Eye (tissue), 1 donor: ENCODE data around the gene ZNF678.
"Not testable (repeated sequence)": the region's sequence is repeated elsewhere in the genome, so short reads cannot be mapped to it uniquely, and the experiment has no call there.

Experiments used
- DNase-seq: peaks from one replicate; pipeline ENCODE4 v3.0.0-alpha.2; 2015

The ZNF678 gene

GRCh38 chr1:227563324-227564201 lies at the start of gene ZNF678:
ZNF678 (plus strand) TSS chr1:227563556; CDS start chr1:227650992, 87,436 bp downstream.
- peak; percentile 99 for DNase-seq

- no peak for DNase-seq
Observed at GRCh38 chr1:227518876-227519275, 44.5 kb upstream of the ZNF678 start.

DNA sequence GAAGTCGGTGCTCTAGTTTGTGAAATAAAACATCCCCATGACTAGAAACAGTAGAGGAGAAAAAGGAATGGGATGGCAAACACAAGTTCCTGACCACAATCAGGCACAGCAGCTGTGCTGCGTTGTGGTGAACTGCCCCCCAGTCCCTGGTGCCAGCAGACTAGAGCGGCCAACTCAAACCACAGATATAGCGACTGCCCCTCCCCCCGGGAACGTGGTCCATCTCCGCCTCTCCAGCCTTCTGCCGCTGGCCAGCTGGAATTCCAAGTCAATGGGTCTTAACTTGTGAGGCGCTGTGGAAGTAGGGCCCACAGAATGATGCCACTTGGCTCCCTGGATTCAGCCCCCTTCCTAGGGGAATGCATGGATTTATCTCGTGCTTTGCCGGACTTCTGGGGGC lies 41.6 kb upstream of the ZNF678 start:
- DNase-seq: no peak

DNA sequence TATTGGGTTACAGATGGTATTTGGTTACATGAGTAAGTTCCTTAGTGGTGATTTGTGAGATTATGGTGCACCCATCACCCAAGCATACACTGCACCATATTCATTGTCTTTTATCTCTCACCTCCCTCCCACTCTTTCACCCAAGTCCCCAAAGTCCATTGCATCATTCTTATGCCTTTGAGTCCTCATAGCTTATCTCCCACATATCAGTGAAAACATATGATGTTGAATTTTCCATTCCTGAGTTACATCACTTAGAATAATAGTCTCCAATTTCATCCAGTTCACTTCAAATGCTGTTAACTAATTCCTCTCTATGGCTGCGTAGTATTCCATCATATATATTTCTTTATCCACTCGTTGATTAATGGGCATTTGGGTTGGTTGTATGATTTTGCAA lies 36.8 kb upstream of the ZNF678 start:
- no peak for DNase-seq

DNA sequence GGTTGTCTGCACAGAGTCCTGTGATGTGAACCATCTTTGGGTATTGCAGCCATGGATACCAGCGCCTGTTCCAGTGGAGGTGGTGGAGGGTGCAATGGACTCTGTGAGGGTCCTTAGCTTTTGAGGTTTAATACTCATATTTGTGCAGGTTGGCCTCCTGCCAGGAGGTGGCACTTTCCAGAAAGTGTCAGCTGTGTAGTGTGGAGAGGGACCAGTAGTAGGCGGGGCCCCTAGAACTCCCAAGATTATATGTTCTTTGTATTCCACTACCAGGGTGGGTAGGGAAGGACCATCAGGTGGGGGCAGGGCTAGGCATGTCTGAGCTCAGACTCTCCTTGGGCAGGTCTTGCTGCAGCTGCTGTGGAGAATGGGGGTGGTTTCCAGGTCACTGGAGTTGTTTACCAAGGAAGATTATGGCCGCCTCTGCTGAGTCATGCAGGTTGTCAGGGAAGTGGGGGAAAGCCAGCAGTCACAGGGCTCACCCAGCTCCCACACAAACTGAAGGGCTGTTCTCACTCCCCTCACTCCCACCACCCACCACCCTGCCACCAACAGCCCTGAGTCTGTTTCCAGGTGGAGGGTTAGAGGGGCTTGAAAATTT lies 31.2 kb upstream of the ZNF678 start:
- no peak for DNase-seq

- DNase-seq: no peak
Observed at GRCh38 chr1:227540170-227541098, 22.9 kb upstream of the ZNF678 start.

DNA sequence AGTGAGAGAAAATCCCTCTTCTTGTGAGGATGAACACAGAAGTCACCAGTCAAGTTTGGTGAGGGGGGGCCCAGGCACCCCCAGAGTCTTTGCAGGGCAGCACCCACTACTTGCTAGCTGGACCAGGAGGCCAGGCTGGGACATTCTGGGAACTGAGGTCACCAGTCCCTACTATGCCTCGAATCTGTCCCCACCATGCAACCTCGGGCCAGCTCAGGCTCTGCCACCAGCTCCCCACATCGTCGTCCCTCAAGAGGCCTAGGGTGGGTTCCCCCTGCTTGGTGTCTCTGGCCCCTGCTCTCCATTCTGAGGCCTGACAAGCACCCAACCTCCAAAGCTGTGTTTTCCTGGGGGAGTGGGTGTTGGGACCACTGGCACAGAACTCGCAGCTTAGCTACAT lies 22.2 kb upstream of the ZNF678 start:
- no peak for DNase-seq

DNA sequence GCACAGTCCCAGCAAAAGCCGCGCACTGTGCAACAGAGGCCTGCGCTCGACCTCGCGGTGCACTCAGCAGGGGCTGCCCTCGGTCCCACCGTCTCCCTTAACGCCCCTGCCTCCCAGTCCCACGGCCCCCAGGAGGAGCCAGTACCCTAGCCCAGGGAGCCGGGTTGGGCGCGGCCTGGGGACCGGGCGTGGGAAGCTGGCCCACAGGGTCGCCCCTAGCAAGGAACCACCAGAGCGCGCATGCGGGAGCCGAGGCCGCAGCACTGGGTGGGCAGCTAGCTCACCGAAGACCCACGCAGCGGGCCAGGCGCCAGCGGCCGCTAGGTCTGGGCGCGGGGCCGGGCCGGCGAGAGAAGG lies 21.6 kb upstream of the ZNF678 start:
- no peak for DNase-seq

DNA sequence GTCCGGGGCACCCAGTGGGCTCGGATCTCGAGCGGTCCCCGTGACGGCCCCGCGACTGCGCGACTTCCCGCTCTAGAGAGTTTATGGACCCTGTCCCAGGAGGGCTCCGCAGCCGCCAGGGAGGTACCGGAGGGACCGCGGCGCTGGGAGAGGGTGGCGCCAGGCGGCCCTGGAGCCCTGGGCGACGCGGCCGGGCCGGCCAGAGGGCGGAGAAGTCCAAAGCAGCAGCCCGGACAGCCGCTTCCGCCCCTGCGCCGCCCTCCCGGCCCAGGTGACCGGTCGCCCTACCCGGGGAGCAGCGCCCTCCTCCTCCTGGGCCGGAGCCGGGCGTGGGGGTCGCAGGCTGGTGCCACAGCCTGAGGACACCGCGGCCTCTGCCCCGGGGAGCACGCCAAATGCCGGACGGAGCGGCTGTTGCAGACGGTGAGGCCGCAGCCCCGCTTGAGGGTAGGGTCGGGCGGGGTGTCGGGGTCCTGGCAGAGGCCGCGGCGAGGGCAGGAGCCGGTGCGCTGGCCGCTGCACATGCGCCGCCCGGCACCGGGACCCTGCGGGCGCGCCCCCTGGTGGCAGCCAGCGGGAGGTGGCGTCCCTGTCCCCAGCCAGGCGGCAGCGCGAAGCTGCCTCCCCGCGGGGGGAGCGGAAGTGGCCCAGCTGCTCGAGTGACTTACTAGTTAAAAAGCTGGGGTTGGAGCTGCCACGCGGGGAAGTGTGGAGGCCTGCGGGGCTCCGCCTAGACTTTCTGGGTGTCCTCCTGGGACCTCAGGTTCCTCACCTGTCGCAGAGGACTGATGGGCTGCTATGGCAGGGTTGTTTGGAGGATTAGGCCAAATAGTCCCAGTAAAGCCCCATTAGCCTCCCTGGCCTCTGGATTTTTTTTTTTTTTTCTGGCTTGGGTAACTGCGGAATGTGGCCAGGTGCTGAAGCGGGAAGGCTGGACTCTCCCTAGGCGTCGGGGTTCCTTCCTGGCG lies 20.9 kb upstream of the ZNF678 start:
- peak; percentile 93 for DNase-seq

DNA sequence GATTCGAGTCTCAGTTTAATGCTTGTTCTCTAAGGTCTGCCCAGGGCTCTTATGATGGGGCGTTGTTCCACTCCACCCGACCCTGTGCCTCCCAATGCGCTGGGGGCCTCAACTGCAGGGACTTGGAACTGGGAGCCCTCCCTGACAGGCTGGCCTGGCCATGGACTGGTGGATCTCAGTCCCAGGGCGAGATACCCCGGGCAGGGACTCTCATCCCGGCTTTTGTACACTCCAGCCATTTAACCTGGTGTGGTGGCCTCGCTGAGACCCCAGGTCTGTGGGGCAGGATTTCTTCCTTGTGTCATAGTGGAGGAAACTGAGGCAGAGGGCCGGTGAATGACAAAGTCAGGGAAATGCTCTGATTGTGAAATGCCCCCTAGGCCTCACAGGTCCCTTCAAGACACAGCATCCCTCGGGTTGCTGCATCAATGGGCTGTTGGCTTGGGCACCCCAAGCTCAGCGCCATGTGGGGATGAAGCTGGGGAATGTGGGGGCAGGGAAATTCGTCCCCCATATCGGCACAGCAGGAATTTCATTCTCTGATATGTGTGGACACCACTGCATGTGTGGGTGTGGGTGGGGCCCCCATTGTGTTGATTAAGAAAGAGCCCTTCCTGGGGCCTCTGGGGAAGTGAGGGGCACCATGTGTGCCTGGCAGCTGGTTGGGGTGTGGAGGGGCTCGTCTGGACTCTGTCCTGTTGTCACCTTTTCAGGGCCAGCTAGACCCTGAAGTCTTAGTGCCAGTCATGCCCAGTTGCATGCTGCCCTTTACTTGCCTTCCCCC lies 19.9 kb upstream of the ZNF678 start:
- no peak for DNase-seq

DNA sequence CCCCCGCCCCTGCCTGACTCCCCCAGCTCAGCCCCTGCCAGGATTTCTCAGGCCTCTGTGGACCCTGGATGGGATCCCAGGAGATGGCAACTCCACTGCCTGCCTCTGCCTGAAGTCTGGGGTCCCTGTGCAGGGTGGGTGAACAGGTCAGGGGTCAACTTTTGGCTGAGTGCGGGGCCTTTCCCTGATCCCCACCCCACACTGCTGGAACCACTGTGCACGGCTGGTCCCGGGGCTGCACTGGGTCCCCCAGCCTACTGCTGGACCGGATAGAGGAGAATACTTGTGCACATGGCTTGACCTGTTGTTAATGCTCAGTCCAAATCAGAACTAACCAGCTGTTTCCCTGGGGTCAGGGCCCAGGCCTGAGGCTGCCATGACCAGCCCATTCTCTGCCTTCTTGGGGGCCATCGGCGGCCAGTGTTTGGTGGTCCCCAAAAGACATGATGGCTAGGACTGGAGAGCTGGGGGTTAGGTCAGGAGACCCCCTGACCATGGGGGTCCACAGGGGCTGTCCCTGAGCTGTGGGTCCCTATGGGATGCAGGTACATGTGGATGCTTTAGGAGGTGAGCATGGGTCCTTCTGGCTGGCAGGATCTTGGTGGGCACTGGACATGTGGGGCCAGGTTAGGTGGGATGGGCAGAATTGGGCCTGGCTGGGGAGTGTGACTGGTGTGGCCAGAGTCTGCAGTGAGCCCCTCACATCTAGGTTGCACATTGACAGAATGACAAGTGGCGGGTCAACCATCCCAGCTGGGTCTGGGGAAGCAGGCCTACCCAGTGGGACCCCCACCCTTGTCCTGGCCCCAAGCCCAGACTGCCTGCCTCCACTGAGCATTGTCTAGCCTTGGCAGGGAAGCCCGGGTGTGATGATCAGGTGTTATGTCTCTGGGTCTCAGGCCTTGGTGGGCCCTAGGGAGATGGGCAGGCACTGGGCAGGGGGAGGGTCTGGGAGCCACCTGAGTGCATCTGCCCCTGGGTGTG lies 19.0 kb upstream of the ZNF678 start:
- DNase-seq: no peak

- no peak for DNase-seq
Observed at GRCh38 chr1:227545361-227545760, 18.0 kb upstream of the ZNF678 start.

DNA sequence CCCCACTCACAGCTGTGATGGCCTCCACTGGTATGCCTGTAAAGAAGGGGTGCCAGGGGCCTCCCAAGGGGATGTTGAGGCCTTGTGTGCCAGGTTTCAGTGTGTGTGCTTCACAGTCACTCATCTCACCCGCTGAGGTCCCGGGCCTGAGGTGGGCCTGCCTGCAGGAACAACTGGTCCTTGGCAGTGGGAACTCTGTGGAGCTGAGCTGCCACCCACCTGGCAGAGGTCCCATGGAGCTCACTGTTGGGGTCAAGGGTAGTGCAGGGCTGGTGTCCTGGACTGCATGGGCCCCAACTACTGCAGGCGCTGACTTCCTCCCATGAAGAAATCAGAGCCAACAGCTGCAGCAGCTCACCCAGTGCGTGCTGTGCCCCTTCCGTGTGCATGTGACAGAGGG lies 17.3 kb upstream of the ZNF678 start:
- DNase-seq: no peak

DNA sequence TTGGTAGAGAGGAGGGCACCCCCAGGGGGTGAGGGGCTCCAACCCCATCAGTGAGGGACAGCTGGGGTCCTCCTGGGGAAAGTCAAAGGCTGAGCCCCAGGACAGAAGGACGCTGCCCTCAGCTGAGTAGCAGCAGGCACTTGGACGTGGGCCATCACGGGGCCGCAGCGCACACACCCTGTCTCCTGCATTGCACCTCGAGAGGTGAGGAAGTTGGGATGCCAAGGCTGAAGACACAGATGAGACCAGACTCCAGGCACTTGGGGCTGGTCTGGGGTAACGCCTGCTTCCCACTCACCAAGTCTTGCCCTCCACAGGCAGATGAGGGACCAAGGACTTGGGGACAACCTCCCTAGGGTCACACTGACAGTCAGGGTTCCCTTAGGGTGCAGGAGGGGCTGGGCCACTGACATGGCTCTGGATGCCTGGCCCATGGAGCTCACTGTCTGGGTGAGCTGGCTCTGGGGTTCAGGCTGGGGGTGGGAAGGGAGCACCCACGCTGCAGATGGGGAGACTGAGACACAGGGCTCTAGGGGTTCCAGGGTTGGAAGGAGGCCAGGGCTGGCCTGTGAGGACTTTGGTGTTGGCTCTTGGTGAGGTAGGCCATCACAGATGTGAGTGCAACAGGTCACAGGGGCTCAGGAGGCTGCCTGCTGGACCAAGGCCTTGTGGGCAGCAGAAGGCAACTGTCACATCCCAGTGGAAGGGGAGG lies 16.6 kb upstream of the ZNF678 start:
- no peak for DNase-seq

- no peak for DNase-seq
Observed at GRCh38 chr1:227547310-227548118, 15.8 kb upstream of the ZNF678 start.

DNA sequence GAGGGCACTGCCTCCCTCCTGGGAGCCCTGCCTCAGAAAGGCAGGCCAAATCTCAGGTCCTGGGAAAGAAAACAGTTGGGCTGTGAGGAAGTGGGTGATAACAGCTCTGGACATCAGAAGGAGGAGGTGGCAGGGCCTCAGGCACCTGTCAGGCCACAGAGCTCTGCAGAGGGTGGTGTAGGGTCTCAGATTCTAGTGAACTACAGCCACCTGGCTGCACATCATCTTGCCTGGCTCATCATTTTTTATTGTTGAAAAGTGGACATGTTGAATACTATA lies 15.3 kb upstream of the ZNF678 start:
- DNase-seq: no peak

DNA sequence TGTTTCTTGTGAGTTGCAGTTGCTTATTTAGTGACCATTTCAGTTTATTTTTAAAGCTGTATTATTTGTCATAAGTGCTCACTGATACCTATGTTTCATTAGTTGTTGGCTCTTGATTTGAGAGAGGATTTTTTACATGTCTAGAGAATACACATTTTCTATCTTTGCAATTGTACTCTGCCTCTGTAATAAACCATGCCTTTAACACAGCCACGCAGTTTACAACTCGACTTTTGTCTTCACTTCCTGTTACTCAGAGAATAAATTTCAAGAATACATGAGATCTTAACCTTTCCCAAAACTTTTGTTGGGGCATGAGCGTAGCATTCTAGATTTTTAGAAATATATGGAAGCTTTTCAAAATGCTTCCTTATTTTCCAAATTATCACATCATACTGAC lies 14.9 kb upstream of the ZNF678 start:
- no peak for DNase-seq

DNA sequence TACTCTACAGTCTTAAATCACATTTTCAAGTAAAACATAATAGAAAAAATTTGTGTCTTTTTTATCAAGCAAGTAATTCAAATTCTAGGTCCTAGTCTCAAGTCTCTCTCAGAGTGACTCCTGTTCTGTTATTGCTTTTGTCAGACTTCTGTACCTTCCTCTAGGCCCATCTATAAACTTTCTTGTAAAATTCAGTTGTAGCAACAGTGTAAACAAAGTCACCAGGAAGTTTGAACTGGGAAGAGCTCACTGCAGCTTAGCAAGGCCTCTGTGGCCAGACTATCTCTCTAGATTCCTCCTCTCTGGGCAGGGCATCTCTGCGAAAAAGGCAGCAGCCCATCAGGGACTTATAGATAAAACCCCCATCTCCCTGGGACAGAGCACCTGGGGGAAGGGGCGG lies 13.5 kb upstream of the ZNF678 start:
- DNase-seq: no peak

DNA sequence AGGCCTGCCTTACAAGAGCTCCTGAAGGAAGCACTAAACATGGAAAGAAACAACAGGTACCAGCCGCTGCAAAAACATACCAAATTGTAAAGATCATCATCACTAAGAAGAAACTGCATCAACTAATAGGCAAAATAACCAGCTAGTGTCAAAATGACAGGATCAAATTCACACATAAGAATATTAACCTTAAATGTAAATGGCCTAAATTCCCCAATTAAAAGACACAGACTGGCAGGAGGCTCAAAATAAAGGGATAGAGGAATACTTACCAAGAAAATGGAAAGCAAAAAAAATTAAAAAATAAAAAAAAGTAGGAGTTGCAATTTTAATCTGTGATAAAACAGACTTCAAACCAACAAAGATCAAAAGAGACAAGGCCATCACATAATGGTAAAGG lies 11.5 kb upstream of the ZNF678 start:
- DNase-seq: not testable (repeated sequence)
